B cell (primary cell): ENCODE measurements around the gene USF1. TPM values are rescaled to one million over a fixed set of nuclear protein-coding genes. Genes with fewer than 3 reads are reported as not detected.
"Not testable (repeated sequence)": the region's sequence is repeated elsewhere in the genome, so short reads cannot be mapped to it uniquely, and the experiment has no call there.

Experiments used
- ATAC-seq: fragments of 200-7000 bp; cut with Tn5 transposase; one replicate; pipeline ENCODE4 v1.10.0; 2021; ENCODE audit warnings: low read depth, mild to moderate bottlenecking, moderate number of reproducible peaks, moderate library complexity
- CTCF ChIA-PET: fragments of 350-600 bp; sonication (Branson Sonifier 250); formaldehyde crosslinking; loops from one replicate; lab custom pipeline; 2021; ENCODE audit warnings: antibody characterized with exemption, inconsistent platforms; lab: Charles Lee
- POLR2A ChIA-PET: fragments of 350-600 bp; sonication (Branson Sonifier 250); formaldehyde crosslinking; loops from one replicate; lab custom pipeline; 2021; ENCODE audit warnings: antibody characterized with exemption; lab: Charles Lee
- DNase-seq: peaks from one replicate; pipeline ENCODE4 v3.0.0; 2013
- H2AFZ ChIP-seq: 2 replicates; pipeline ENCODE4 v1.6.1; 2012; ENCODE audit warnings: mild to moderate bottlenecking, low read depth, low read length; ENCODE audit not compliant: insufficient read depth, poor library complexity, severe bottlenecking
- H3K27ac ChIP-seq, 2 donors: 1 replicate in 1 of 2; 2 replicates in 1 of 2; pipeline ENCODE4 v1.5.1; 2012 to 2013; ENCODE audit warnings: low read length in 2 of 2, mild to moderate bottlenecking in 2 of 2, moderate library complexity in 1 of 2
- H3K27me3 ChIP-seq, 4 experiments: fragments of 200-600 bp in 1 of 4; sonication (generic) in 1 of 4; replicated peaks in 1 of 4; 1 replicate in 2 of 4; 2 replicates in 2 of 4; pipeline versions ENCODE4 v1.6.1 to v1.7.0; 2013 to 2016; ENCODE audit warnings: low read length in 3 of 4, mild to moderate bottlenecking in 2 of 4, mixed read lengths in 1 of 4, moderate library complexity in 1 of 4; ENCODE audit not compliant: insufficient read depth in 4 of 4, control insufficient read depth in 3 of 4; ENCODE audit errors: control extremely low read depth in 1 of 4
- H3K36me3 ChIP-seq, 2 experiments: replicated peaks in 1 of 2; 1 replicate in 1 of 2; 2 replicates in 1 of 2; pipeline versions ENCODE4 v1.6.1 to v1.7.1; 2013; ENCODE audit warnings: low read length in 1 of 2; ENCODE audit not compliant: insufficient read depth in 2 of 2, control insufficient read depth in 1 of 2; ENCODE audit errors: control extremely low read depth in 1 of 2, extremely low read depth in 1 of 2
- H3K4me1 ChIP-seq, 2 donors: fragments of 200-600 bp in 1 of 2; sonication (generic) in 1 of 2; 1 replicate in 1 of 2; 2 replicates in 1 of 2; pipeline versions ENCODE4 v1.5.1 to v1.6.1; 2013 to 2017; ENCODE audit warnings: low read length in 2 of 2; ENCODE audit not compliant: control insufficient read depth in 2 of 2, insufficient read depth in 2 of 2
- H3K4me2 ChIP-seq: replicated peaks from 2 replicates; pipeline ENCODE3; 2012; ENCODE audit warnings: mild to moderate bottlenecking, low read depth, low read length; ENCODE audit not compliant: poor library complexity, severe bottlenecking
- H3K4me3 ChIP-seq, 5 experiments: fragments of 200-600 bp in 1 of 5; sonication (generic) in 1 of 5; 1 replicate in 3 of 5; 2 replicates in 2 of 5; pipeline versions ENCODE4 v1.5.1 to v1.7.0; 2011 to 2016; ENCODE audit warnings: low read length in 4 of 5, mild to moderate bottlenecking in 4 of 5, low read depth in 2 of 5, control low read depth in 1 of 5, moderate library complexity in 1 of 5; ENCODE audit not compliant: insufficient read depth in 1 of 5; ENCODE audit errors: control extremely low read depth in 1 of 5, extremely low read depth in 1 of 5
- H3K79me2 ChIP-seq: fragments of 200-600 bp; sonication (generic); one replicate; pipeline ENCODE4 v1.6.0; 2016; ENCODE audit warnings: low read length; ENCODE audit not compliant: control insufficient read depth, insufficient read depth
- H3K9ac ChIP-seq: fragments of 200-600 bp; sonication (generic); 2 replicates; pipeline ENCODE4 v1.6.1; 2017; ENCODE audit warnings: mild to moderate bottlenecking, low read length, moderate library complexity
- H3K9me3 ChIP-seq, 3 donors: one replicate each; pipeline versions ENCODE4 v1.6.1 to v1.7.1; 2013; ENCODE audit warnings: low read length in 2 of 3; ENCODE audit not compliant: control insufficient read depth in 2 of 3, insufficient read depth in 1 of 3; ENCODE audit errors: control extremely low read depth in 1 of 3
- H4K20me1 ChIP-seq: 2 replicates; pipeline ENCODE4 v1.6.0; 2012; ENCODE audit warnings: mild to moderate bottlenecking, low read length; ENCODE audit not compliant: insufficient read depth, control insufficient read depth, poor library complexity, severe bottlenecking
- H3K27ac Mint-ChIP-seq: one replicate; pipeline ENCODE4 v1.8.0; 2021; ENCODE audit warnings: mixed read lengths
- H3K27me3 Mint-ChIP-seq: one replicate; pipeline ENCODE4 v1.8.0; 2021; ENCODE audit warnings: mixed read lengths
- H3K4me1 Mint-ChIP-seq: one replicate; pipeline ENCODE4 v1.8.0; 2021; ENCODE audit warnings: mixed read lengths
- H3K4me3 Mint-ChIP-seq: one replicate; pipeline ENCODE4 v1.8.0; 2021; ENCODE audit warnings: mixed read lengths
- H3K9me3 Mint-ChIP-seq: one replicate; pipeline ENCODE4 v1.8.0; 2022; ENCODE audit warnings: mixed read lengths; ENCODE audit not compliant: insufficient read depth
- WGBS: methylation state at CpG from one replicate; pipeline ENCODE4 v1.1.5; 2013; ENCODE audit warnings: missing lambda C conversion rate; ENCODE audit not compliant: insufficient coverage; 5-methylcytosine and 5-hydroxymethylcytosine counted together
- intact Hi-C: fragments of 100-400 bp; cut with micrococcal nuclease; formaldehyde crosslinking; loops from one replicate; pipeline ENCODE4 v1.10.0; 2022
- polyA plus RNA-seq: library from polyadenylated mRNA; depleted of rRNA; stranded (reverse); fragments of >200 nt; gene quantifications from 2 replicates; pipeline ENCODE4 v1.2.3, GENCODE V29; 2012
- total RNA-seq, 2 donors: library from RNA; stranded (reverse); fragments of 120-200 nt in 1 of 2; gene quantifications; 1 replicate in 1 of 2; 2 replicates in 1 of 2; pipeline versions ENCODE4 v1.2.3 to v1.2.4, GENCODE V29; 2013 to 2022

The USF1 gene
- total and polyA plus RNA-seq, 2 donors (not counting 1 experiment from before 2014, with no cell fraction given) = 192 to 249 TPM

DNA sequence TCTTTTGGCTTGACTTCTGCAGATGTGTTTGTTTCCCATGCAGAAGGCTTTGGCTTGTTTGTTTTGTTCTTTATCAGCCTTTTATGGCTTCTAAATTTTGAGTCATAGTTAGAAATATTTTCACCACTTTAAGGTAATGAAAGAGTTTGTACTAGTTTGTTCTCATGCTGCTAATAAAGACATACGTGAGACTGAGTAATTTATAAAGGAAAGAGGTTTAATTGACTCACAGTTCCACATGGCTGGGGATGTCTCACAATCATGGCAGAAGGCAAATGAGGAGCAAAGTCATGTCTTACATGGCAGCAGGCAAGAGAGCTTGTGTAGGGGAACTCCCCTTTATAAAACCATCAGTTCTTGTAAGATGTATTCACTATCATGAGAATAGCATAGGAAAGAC lies 18.8 kb downstream of the USF1 start:
- H3K36me3 ChIP-seq, H3K27ac Mint-ChIP-seq, H3K27ac ChIP-seq, H2AFZ ChIP-seq, H3K4me3 ChIP-seq, H3K27me3 ChIP-seq, H3K4me1 Mint-ChIP-seq, DNase-seq, ATAC-seq, H3K4me2 ChIP-seq, H3K9me3 ChIP-seq, intact Hi-C loops, H4K20me1 ChIP-seq, H3K27me3 Mint-ChIP-seq, H3K4me1 ChIP-seq, H3K9me3 Mint-ChIP-seq, H3K9ac ChIP-seq, H3K4me3 Mint-ChIP-seq: not testable (repeated sequence)
- 56% methylated on average over 1 of the region's 1 CpG for WGBS
- CTCF ChIA-PET = interaction anchor here (0.6 to 1.2 kb wide), 4 partner anchors 13 to 251 kb away, joined by 3 to 7 read pairs (median 3); partner anchors contain the start of gene KLHDC9
- H3K79me2 ChIP-seq = peaks cover 22% of the 10 kb centered on the region
- POLR2A ChIA-PET = interaction anchor here (0.7 to 1.6 kb wide), 4 partner anchors 11 to 28 kb away, joined by 3 to 7 read pairs (median 4); no protein-coding TSS in a partner anchor

DNA sequence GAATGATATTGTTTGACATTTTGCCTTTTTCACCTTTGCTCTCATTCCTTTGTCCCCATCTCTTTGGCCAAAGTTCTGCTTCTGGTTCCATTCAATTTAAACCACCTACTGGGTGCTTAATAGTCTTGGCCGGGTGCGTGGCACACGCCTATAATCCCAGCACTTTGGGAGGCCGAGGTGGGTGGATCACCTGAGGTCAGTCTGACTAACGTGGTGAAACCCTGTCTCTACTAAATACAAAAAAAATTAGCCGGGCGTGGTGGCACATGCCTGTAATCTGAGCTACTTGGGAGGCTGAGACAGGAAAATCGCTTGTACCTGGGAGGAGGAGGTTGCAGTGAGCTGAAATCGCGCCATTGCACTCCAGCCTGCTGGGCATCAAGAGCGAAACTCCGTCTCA lies 23.3 kb downstream of the USF1 start:
- H3K4me1 Mint-ChIP-seq = peaks cover 24% of the 10 kb centered on the region
- intact Hi-C loops = loop anchor here (5.0 kb wide), 1 partner anchor 75 kb away; the partner anchor contains the start of gene KLHDC9
- not testable (repeated sequence) for H3K4me2 ChIP-seq

More for the DNA sequence above, 23.3 kb downstream of the USF1 start:
- Mint-ChIP-seq H3K27ac (peak overlapping the region; percentile 69), H3K4me3 (peak overlapping the region; percentile 42)
- not testable (repeated sequence) for H3K9me3 ChIP-seq, ATAC-seq, H3K9ac ChIP-seq, H3K36me3 ChIP-seq, DNase-seq, H2AFZ ChIP-seq, H3K4me3 ChIP-seq, H3K9me3 Mint-ChIP-seq, H3K27ac ChIP-seq, H3K79me2 ChIP-seq, H4K20me1 ChIP-seq, H3K27me3 ChIP-seq, H3K27me3 Mint-ChIP-seq
- peaks cover 22 to 23% of the 10 kb centered on the region in 2 donors for H3K4me1 ChIP-seq
- ChIA-PET CTCF (interaction anchor here (0.7 to 2.4 kb wide), 3 partner anchors 25 to 75 kb away, joined by 4 to 19 read pairs (median 4); partner anchors contain the start of genes ARHGAP30 and KLHDC9), POLR2A (interaction anchor here (0.6 to 1.4 kb wide), 2 partner anchors 9 to 14 kb away, joined by 4 to 5 read pairs; no protein-coding TSS in a partner anchor)
- 98% methylated on average over 8 of the region's 12 CpGs for WGBS
